Keratinocyte (primary cell): ENCODE measurements around the gene KREMEN1. TPM values are rescaled to one million over a fixed set of nuclear protein-coding genes. Genes with fewer than 3 reads are reported as not detected.

Experiments
- DNase-seq: peaks from one replicate; pipeline ENCODE4 v3.0.0-alpha.2; 2011; ENCODE audit warnings: low read depth, missing footprints, low spot score
- FAIRE-seq: peaks from 2 replicates; lab custom pipeline; 2011; peaks lifted over from hg19 to GRCh38; lab: Jason Lieb, UNC
- H2AFZ ChIP-seq: 2 replicates; pipeline ENCODE4 v1.6.0; 2012; ENCODE audit warnings: low read length, control low read depth, inconsistent platforms; ENCODE audit not compliant: control insufficient read depth
- H3K27ac ChIP-seq: 2 replicates; pipeline ENCODE4 v1.5.1; 2011; ENCODE audit warnings: low read length; ENCODE audit not compliant: control insufficient read depth, insufficient read depth
- H3K27me3 ChIP-seq: 3 replicates; pipeline ENCODE4 v1.6.0; 2011; ENCODE audit warnings: low read length; ENCODE audit not compliant: control insufficient read depth, insufficient read depth; ENCODE audit errors: extremely low read depth
- H3K36me3 ChIP-seq, 2 experiments: 2 replicates in 1 of 2; 3 replicates in 1 of 2; pipeline ENCODE4 v1.5.1; 2011; ENCODE audit warnings: low read length in 2 of 2, mild to moderate bottlenecking in 1 of 2; ENCODE audit not compliant: control insufficient read depth in 2 of 2, insufficient read depth in 2 of 2; ENCODE audit errors: extremely low read depth in 1 of 2
- H3K4me1 ChIP-seq: 3 replicates; pipeline ENCODE4 v1.5.1; 2011; ENCODE audit warnings: low read length; ENCODE audit not compliant: control insufficient read depth, insufficient read depth; ENCODE audit errors: extremely low read depth
- H3K4me2 ChIP-seq: 3 replicates; pipeline ENCODE4 v1.6.0; 2011; ENCODE audit warnings: low read depth, low read length; ENCODE audit not compliant: control insufficient read depth, insufficient read depth; ENCODE audit errors: extremely low read depth
- H3K4me3 ChIP-seq, 3 experiments: fragments of 200-600 bp in 1 of 3; sonication (generic) in 1 of 3; 2 replicates in 2 of 3; 3 replicates in 1 of 3; pipeline ENCODE4 v1.5.1; 2011 to 2016; ENCODE audit warnings: low read length in 3 of 3, mild to moderate bottlenecking in 3 of 3, control low read depth in 2 of 3, inconsistent platforms in 1 of 3, low read depth in 1 of 3, mixed read lengths in 1 of 3, mixed run types in 1 of 3, moderate library complexity in 1 of 3; ENCODE audit not compliant: control insufficient read depth in 2 of 3, insufficient read depth in 2 of 3; ENCODE audit errors: extremely low read depth in 1 of 3
- H3K79me2 ChIP-seq: 2 replicates; pipeline ENCODE4 v1.6.0; 2012; ENCODE audit warnings: low read length; ENCODE audit not compliant: control insufficient read depth, insufficient read depth
- H3K9ac ChIP-seq: 3 replicates; pipeline ENCODE4 v1.6.0; 2011; ENCODE audit warnings: low read length; ENCODE audit not compliant: control insufficient read depth, insufficient read depth; ENCODE audit errors: extremely low read depth
- H3K9me1 ChIP-seq: 3 replicates; pipeline ENCODE4 v1.6.0; 2011; ENCODE audit warnings: low read length; ENCODE audit not compliant: control insufficient read depth, insufficient read depth; ENCODE audit errors: extremely low read depth
- H3K9me3 ChIP-seq: 2 replicates; pipeline ENCODE4 v1.5.1; 2012; ENCODE audit warnings: low read depth, low read length; ENCODE audit not compliant: control insufficient read depth
- H4K20me1 ChIP-seq: 3 replicates; pipeline ENCODE4 v1.6.0; 2011; ENCODE audit warnings: low read length; ENCODE audit not compliant: control insufficient read depth, insufficient read depth; ENCODE audit errors: extremely low read depth
- EZH2 ChIP-seq: IDR thresholded peaks from one replicate; pipeline ENCODE4 v1.6.1; 2012; ENCODE audit warnings: inconsistent platforms, mild to moderate bottlenecking, low read length, moderate library complexity
- dilution Hi-C: fragments of 300-500 bp; cut with MboI; formaldehyde crosslinking; loops from one replicate; pipeline ENCODE4 v1.7.0; 2020; ENCODE audit warnings: low sequenced_read_pairs; ENCODE audit not compliant: extremely low pct_ligation_motif_present
- polyA plus RNA-seq, 5 experiments: library from polyadenylated mRNA; depleted of rRNA in 3 of 5; stranded (reverse) in 3 of 5; stranded (forward) in 1 of 5; unstranded in 1 of 5; fragments of >200 nt; gene quantifications; 1 replicate in 1 of 5; 2 replicates in 3 of 5; 3 replicates in 1 of 5; pipeline versions ENCODE4 v1.2.1 to v1.2.3, GENCODE V29; 2011 to 2012; ENCODE audit warnings: missing spikeins in 2 of 5, low read depth in 1 of 5, low replicate concordance in 1 of 5
- TF ChIP-seq, protein P1 (sequence below), 3 experiments: IDR thresholded peaks in 1 of 3; conservative IDR thresholded peaks in 1 of 3; optimal IDR thresholded peaks in 1 of 3; 2 replicates in 2 of 3; 3 replicates in 1 of 3; pipeline versions ENCODE3 to v1.5.1; 2011; ENCODE audit warnings: low read length in 3 of 3, mild to moderate bottlenecking in 3 of 3, moderate library complexity in 2 of 3, control low read depth in 1 of 3, inconsistent platforms in 1 of 3; ENCODE audit not compliant: insufficient read depth in 2 of 3; ENCODE audit errors: extremely low read depth in 1 of 3

Gene KREMEN1
- polyA plus RNA-seq, 1 donor (not counting 4 experiments of a cell fraction or from before 2014, with no cell fraction given), result 6.8 TPM

DNA sequence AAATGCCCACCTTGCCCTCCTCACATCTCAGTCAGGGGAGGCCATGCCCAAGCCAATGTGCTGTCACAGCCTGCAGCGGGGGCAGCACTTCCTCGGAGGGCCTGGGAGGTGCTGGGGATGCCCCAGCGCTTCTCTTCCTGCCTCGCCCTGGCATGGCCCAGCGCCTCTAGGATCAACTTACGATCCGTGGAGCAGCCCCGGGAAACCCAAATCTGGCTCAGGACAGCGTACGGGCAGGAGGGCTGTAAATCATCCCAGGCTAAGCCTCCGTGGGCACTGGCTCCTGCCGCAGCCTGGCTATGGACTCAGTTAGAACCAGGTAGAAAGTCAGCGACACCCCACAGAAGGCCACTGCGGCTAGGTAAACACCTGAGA, 71.9 kb downstream of the KREMEN1 start:
- Histone ChIP-seq H3K36me3 (peaks cover 0 to 9% of the 10 kb centered on the region in 2 experiments), H3K9me3 (no peaks in the 10 kb centered on the region), H3K4me3 (no peak overlapping the region), H3K4me1 (no peaks in the 10 kb centered on the region), H4K20me1 (no peaks in the 10 kb centered on the region), H3K79me2 (no peaks in the 10 kb centered on the region), H3K27ac (no peak overlapping the region), H2AFZ (no peak overlapping the region), H3K9me1 (no peaks in the 10 kb centered on the region), H3K27me3 (no peaks in the 10 kb centered on the region), H3K9ac (no peak overlapping the region), H3K4me2 (no peak overlapping the region)
- FAIRE-seq (no peak), DNase-seq (no peak)
- no peak for TF ChIP-seq EZH2
- TF ChIP-seq, protein P1, sequence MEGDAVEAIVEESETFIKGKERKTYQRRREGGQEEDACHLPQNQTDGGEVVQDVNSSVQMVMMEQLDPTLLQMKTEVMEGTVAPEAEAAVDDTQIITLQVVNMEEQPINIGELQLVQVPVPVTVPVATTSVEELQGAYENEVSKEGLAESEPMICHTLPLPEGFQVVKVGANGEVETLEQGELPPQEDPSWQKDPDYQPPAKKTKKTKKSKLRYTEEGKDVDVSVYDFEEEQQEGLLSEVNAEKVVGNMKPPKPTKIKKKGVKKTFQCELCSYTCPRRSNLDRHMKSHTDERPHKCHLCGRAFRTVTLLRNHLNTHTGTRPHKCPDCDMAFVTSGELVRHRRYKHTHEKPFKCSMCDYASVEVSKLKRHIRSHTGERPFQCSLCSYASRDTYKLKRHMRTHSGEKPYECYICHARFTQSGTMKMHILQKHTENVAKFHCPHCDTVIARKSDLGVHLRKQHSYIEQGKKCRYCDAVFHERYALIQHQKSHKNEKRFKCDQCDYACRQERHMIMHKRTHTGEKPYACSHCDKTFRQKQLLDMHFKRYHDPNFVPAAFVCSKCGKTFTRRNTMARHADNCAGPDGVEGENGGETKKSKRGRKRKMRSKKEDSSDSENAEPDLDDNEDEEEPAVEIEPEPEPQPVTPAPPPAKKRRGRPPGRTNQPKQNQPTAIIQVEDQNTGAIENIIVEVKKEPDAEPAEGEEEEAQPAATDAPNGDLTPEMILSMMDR (optimal IDR thresholded peaks at IDR 0.05 in 1 of 3, IDR thresholded peaks at IDR 0.05 in 1 of 3, conservative IDR thresholded peaks at IDR 0.05 in 1 of 3; ENCODE audit: extremely low read depth in 1 of 3, insufficient read depth in 2 of 3, low read length in 3 of 3), result no peak
- dilution Hi-C loops, result no loop called here

DNA sequence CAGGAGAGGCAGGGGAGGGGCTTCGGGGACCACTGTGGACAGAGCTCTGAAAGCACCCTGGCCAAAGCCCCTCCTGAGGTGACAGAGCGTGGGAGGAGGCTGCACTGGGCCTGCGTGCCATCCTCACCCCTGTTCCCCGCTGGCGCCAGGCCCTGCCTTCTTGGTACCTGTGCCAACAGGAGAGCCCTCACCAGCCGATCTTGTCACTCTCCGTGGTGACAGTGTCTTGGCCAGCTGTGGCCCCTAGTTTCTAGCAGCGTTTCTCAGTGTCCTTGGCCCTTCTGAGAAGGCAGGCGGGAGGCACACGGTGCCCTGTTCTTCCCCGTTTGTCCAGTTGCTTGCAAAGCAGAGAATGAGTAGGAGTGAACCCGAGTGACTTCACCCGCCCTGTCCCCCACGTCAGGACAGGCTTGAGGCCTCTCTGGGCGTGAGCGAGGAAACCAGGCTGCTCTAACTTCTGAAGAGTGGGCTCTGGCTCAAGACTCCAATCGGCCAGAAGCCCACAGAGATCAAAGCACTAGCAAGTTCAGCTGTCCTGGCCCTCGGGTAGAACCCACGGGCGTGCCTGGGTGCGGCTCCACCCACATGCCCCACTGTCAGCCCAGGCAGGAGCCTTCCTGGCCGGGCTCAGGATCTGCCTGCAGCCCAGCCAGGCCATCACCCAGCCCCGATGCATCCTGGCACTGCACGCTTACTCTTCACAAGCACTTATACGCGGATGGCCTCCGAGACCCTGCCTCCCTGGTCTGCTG, 72.7 kb downstream of the KREMEN1 start:
- Histone ChIP-seq H3K4me3 (no peak overlapping the region), H3K36me3 (peaks cover 0 to 9% of the 10 kb centered on the region in 2 experiments)

More for the DNA sequence above, 72.7 kb downstream of the KREMEN1 start:
- H3K27me3 ChIP-seq, result no peaks in the 10 kb centered on the region
- H3K4me1 ChIP-seq, result no peaks in the 10 kb centered on the region
- no peaks in the 10 kb centered on the region for H3K79me2 ChIP-seq
- no peak for DNase-seq
- H3K9me3 ChIP-seq, result no peaks in the 10 kb centered on the region
- no peak for FAIRE-seq
- H3K9me1 ChIP-seq, result no peaks in the 10 kb centered on the region
- dilution Hi-C loops, result no loop called here
- TF ChIP-seq, protein P1 (optimal IDR thresholded peaks at IDR 0.05 in 1 of 3, IDR thresholded peaks at IDR 0.05 in 1 of 3, conservative IDR thresholded peaks at IDR 0.05 in 1 of 3; ENCODE audit: extremely low read depth in 1 of 3, insufficient read depth in 2 of 3, low read length in 3 of 3), result no peak
- no peak for TF ChIP-seq EZH2
- H3K27ac ChIP-seq, result no peak overlapping the region
- no peak overlapping the region for H3K9ac ChIP-seq
- H3K4me2 ChIP-seq, result no peak overlapping the region
- no peak overlapping the region for H2AFZ ChIP-seq
- no peaks in the 10 kb centered on the region for H4K20me1 ChIP-seq
